ENCODE data around the gene AGRN. TPM values are rescaled to one million over a fixed set of nuclear protein-coding genes. Genes with fewer than 3 reads are reported as not detected.
"Not testable (repeated sequence)": the region's sequence is repeated elsewhere in the genome, so short reads cannot be mapped to it uniquely, and the experiment has no call there.

AGRN gene
- total RNA-seq, 4 donors from 2014 or later, result 20.0 to 35.8 (median 32.0) TPM

GRCh38 chr1:985126-985525 is 34.8 kb upstream of the AGRN start:
- Histone ChIP-seq H3K4me1 (peaks cover 0 to 17% (median 0%) of the 10 kb centered on the region in 3 donors), H3K9me3 (no peaks in the 10 kb centered on the region), H3K27ac (no peak overlapping the region), H3K27me3 (peaks cover 0 to 77% (median 3%) of the 10 kb centered on the region in 4 donors), H3K4me3 (no peak overlapping the region), H3K36me3 (no peaks in the 10 kb centered on the region)
- TF ChIP-seq POLR2A (IDR thresholded peaks at IDR 0.05) (no peak), CTCF (IDR thresholded peaks at IDR 0.05) (no peak)
- DNase-seq, result no peak
- intact Hi-C loops (cut with DNase I), result no loop called here
- WGBS, 2 donors, result 76 to 77% methylated on average over 12 to 13 of the region's 13 CpGs

- intact Hi-C loops (cut with DNase I); H3K4me1 ChIP-seq; H3K27ac ChIP-seq; H3K36me3 ChIP-seq; H3K4me3 ChIP-seq; DNase-seq: not testable (repeated sequence)
- Histone ChIP-seq H3K27me3 (peaks cover 0 to 68% (median 3%) of the 10 kb centered on the region in 4 donors), H3K9me3 (peaks cover 0 to 14% (median 6%) of the 10 kb centered on the region in 3 donors)
- 66 to 75% methylated on average over 5 of the region's 5 CpGs for WGBS, 2 donors
Measured at GRCh38 chr1:988061-988460, 31.9 kb upstream of the AGRN start.

- Histone ChIP-seq H3K27me3 (peaks cover 0 to 63% (median 0%) of the 10 kb centered on the region in 4 donors), H3K9me3 (peaks cover 0 to 14% (median 6%) of the 10 kb centered on the region in 3 donors)
- H3K36me3 ChIP-seq; DNase-seq; H3K4me3 ChIP-seq; H3K27ac ChIP-seq; H3K4me1 ChIP-seq; intact Hi-C loops (cut with DNase I): not testable (repeated sequence)
- 67 to 89% methylated on average over 6 of the region's 6 CpGs for WGBS, 2 donors
Measured at GRCh38 chr1:991275-991674, 28.6 kb upstream of the AGRN start.

- no peak for DNase-seq
- H3K27ac ChIP-seq, result no peak overlapping the region
- peaks cover 0 to 14% (median 6%) of the 10 kb centered on the region in 3 donors for H3K9me3 ChIP-seq
- 92 to 97% methylated on average over 10 of the region's 10 CpGs for WGBS, 2 donors
- no peaks in the 10 kb centered on the region for H3K36me3 ChIP-seq
- TF ChIP-seq CTCF (IDR thresholded peaks at IDR 0.05) (no peak), POLR2A (IDR thresholded peaks at IDR 0.05) (no peak)
- peaks cover 0 to 61% (median 0%) of the 10 kb centered on the region in 4 donors for H3K27me3 ChIP-seq
- intact Hi-C loops (cut with DNase I), result no loop called here
- no peak overlapping the region for H3K4me3 ChIP-seq
- H3K4me1 ChIP-seq, result peaks cover 0 to 5% (median 0%) of the 10 kb centered on the region in 3 donors
Measured at GRCh38 chr1:991895-992294, 28.0 kb upstream of the AGRN start.

GRCh38 chr1:992362-992761 is 27.6 kb upstream of the AGRN start:
- TF ChIP-seq CTCF (IDR thresholded peaks at IDR 0.05) (no peak), POLR2A (IDR thresholded peaks at IDR 0.05) (no peak)
- Histone ChIP-seq H3K27me3 (peaks cover 0 to 64% (median 0%) of the 10 kb centered on the region in 4 donors), H3K36me3 (no peaks in the 10 kb centered on the region), H3K4me1 (peaks cover 0 to 7% (median 0%) of the 10 kb centered on the region in 3 donors), H3K27ac (no peak overlapping the region), H3K9me3 (peaks cover 0 to 14% (median 6%) of the 10 kb centered on the region in 3 donors), H3K4me3 (no peak overlapping the region)
- intact Hi-C loops (cut with DNase I), result no loop called here
- no peak for DNase-seq
- 72 to 86% methylated on average over 7 of the region's 7 CpGs for WGBS, 2 donors

GRCh38 chr1:993379-993995 is 26.4 kb upstream of the AGRN start:
- no peak for DNase-seq
- Histone ChIP-seq H3K4me3 (no peak overlapping the region), H3K27me3 (peaks cover 0 to 76% (median 2%) of the 10 kb centered on the region in 4 donors), H3K36me3 (no peaks in the 10 kb centered on the region), H3K9me3 (peaks cover 0 to 14% (median 6%) of the 10 kb centered on the region in 3 donors), H3K27ac (no peak overlapping the region), H3K4me1 (peaks cover 3 to 18% (median 9%) of the 10 kb centered on the region in 3 donors)
- intact Hi-C loops (cut with DNase I), result no loop called here
- 44 to 66% methylated on average over 2 to 6 of the region's 15 CpGs for WGBS, 2 donors
- TF ChIP-seq POLR2A (IDR thresholded peaks at IDR 0.05), result no peak
- TF ChIP-seq CTCF (IDR thresholded peaks at IDR 0.05), result no peak

- DNase-seq; H3K36me3 ChIP-seq; H3K27ac ChIP-seq; intact Hi-C loops (cut with DNase I); H3K4me3 ChIP-seq: not testable (repeated sequence)
- Histone ChIP-seq H3K9me3 (peaks cover 0 to 14% (median 6%) of the 10 kb centered on the region in 3 donors), H3K27me3 (peaks cover 0 to 84% (median 3%) of the 10 kb centered on the region in 4 donors), H3K4me1 (peaks cover 9 to 29% (median 13%) of the 10 kb centered on the region in 3 donors)
- whole genome bisulfite sequencing, 2 donors, result 71 to 83% methylated on average over 2 to 5 of the region's 6 CpGs
Measured at GRCh38 chr1:994546-994945, 25.4 kb upstream of the AGRN start.
